ENCODE measurements around the gene IGF1R. TPM values are rescaled to one million over a fixed set of nuclear protein-coding genes. Genes with fewer than 3 reads are reported as not detected.

Gene IGF1R
- total RNA-seq, 4 donors from 2014 or later: 49.4 to 239 (median 109) TPM

GRCh38 chr15:98713585-98714001 is 65.3 kb downstream of the IGF1R start:
- intact Hi-C loops (cut with DNase I; ENCODE audit: low total_unique reads): no loop called here
- Histone ChIP-seq H3K36me3 (no peaks in the 10 kb centered on the region), H3K9me3 (no peaks in the 10 kb centered on the region), H3K27ac (peak overlapping the region; percentile 39 to 59 (median 51)), H3K4me3 (no peak overlapping the region), H3K27me3 (no peaks in the 10 kb centered on the region), H3K4me1 (peaks cover 9 to 40% (median 25%) of the 10 kb centered on the region in 4 donors)
- DNase-seq: peak; percentile 41
- TF ChIP-seq POLR2A (IDR thresholded peaks at IDR 0.05) (no peak), CTCF (IDR thresholded peaks at IDR 0.05) (no peak), EP300 (IDR thresholded peaks at IDR 0.05; ENCODE audit: low read depth) (no peak), POLR2AphosphoS5 (IDR thresholded peaks at IDR 0.05) (no peak)
- WGBS, 2 donors (ENCODE audit: low coverage in 1 of 2): 24% methylated on average over 3 of the region's 3 CpGs; no CpG with 5 or more reads in 1 of the 2 donors
- in situ Hi-C loops (cut with MboI; ENCODE audit: low pct_ligation_motif_present in 1 of 4, low pct_unique_long_range_greater_than_20kb in 1 of 4, low sequenced_read_pairs in 3 of 4): no loop called here

- WGBS, 2 donors (ENCODE audit: low coverage in 1 of 2): 76 to 80% methylated on average over 1 to 7 of the region's 7 CpGs
- Histone ChIP-seq H3K27me3 (no peaks in the 10 kb centered on the region), H3K27ac (peak overlapping the region; percentile 39 to 59 (median 51)), H3K9me3 (no peaks in the 10 kb centered on the region), H3K4me3 (no peak overlapping the region), H3K36me3 (no peaks in the 10 kb centered on the region), H3K4me1 (peaks cover 12 to 35% (median 28%) of the 10 kb centered on the region in 4 donors)
- DNase-seq: no peak
- TF ChIP-seq POLR2AphosphoS5 (IDR thresholded peaks at IDR 0.05) (no peak), CTCF (IDR thresholded peaks at IDR 0.05) (no peak), POLR2A (IDR thresholded peaks at IDR 0.05) (no peak), EP300 (IDR thresholded peaks at IDR 0.05; ENCODE audit: low read depth) (no peak)
- in situ Hi-C loops (cut with MboI; ENCODE audit: low pct_ligation_motif_present in 1 of 4, low pct_unique_long_range_greater_than_20kb in 1 of 4, low sequenced_read_pairs in 3 of 4) (no loop called here), intact Hi-C loops (cut with DNase I; ENCODE audit: low total_unique reads) (no loop called here)
Measured at GRCh38 chr15:98714922-98715321, 66.6 kb downstream of the IGF1R start.

- H3K9me3 ChIP-seq: no peaks in the 10 kb centered on the region
- intact Hi-C loops (cut with DNase I; ENCODE audit: low total_unique reads): no loop called here
- WGBS, 2 donors (ENCODE audit: low coverage in 1 of 2): 79 to 80% methylated on average over 7 of the region's 7 CpGs
- no peaks in the 10 kb centered on the region for H3K36me3 ChIP-seq
- H3K4me1 ChIP-seq: peaks cover 12 to 36% (median 28%) of the 10 kb centered on the region in 4 donors
- H3K27me3 ChIP-seq: no peaks in the 10 kb centered on the region
- no peak overlapping the region for H3K4me3 ChIP-seq
- in situ Hi-C loops (cut with MboI; ENCODE audit: low pct_ligation_motif_present in 1 of 4, low pct_unique_long_range_greater_than_20kb in 1 of 4, low sequenced_read_pairs in 3 of 4): no loop called here
- H3K27ac ChIP-seq: peak overlapping the region; percentile 10 to 59 (median 51)
- peak; percentile 27 for TF ChIP-seq EP300 (IDR thresholded peaks at IDR 0.05; ENCODE audit: low read depth)
- no peak for TF ChIP-seq POLR2A (IDR thresholded peaks at IDR 0.05)
- no peak for DNase-seq
Measured at GRCh38 chr15:98715401-98715800, 67.1 kb downstream of the IGF1R start.

GRCh38 chr15:98715890-98716443 is 67.6 kb downstream of the IGF1R start:
- Histone ChIP-seq H3K4me3 (no peak overlapping the region), H3K4me1 (peaks cover 12 to 36% (median 28%) of the 10 kb centered on the region in 4 donors), H3K36me3 (no peaks in the 10 kb centered on the region), H3K27ac (peak overlapping the region; percentile 6 to 59 (median 20)), H3K9me3 (no peaks in the 10 kb centered on the region), H3K27me3 (no peaks in the 10 kb centered on the region)
- TF ChIP-seq POLR2AphosphoS5 (IDR thresholded peaks at IDR 0.05): no peak
- TF ChIP-seq CTCF (IDR thresholded peaks at IDR 0.05): no peak
- TF ChIP-seq EP300 (IDR thresholded peaks at IDR 0.05; ENCODE audit: low read depth): no peak
- TF ChIP-seq POLR2A (IDR thresholded peaks at IDR 0.05): no peak
- intact Hi-C loops (cut with DNase I; ENCODE audit: low total_unique reads) (no loop called here), in situ Hi-C loops (cut with MboI; ENCODE audit: low pct_ligation_motif_present in 1 of 4, low pct_unique_long_range_greater_than_20kb in 1 of 4, low sequenced_read_pairs in 3 of 4) (no loop called here)
- 70 to 81% methylated on average over 5 to 9 of the region's 9 CpGs for WGBS, 2 donors (ENCODE audit: low coverage in 1 of 2)
- DNase-seq: no peak

- intact Hi-C loops (cut with DNase I; ENCODE audit: low total_unique reads): no loop called here
- no peaks in the 10 kb centered on the region for H3K36me3 ChIP-seq
- peaks cover 12 to 36% (median 28%) of the 10 kb centered on the region in 4 donors for H3K4me1 ChIP-seq
- in situ Hi-C loops (cut with MboI; ENCODE audit: low pct_ligation_motif_present in 1 of 4, low pct_unique_long_range_greater_than_20kb in 1 of 4, low sequenced_read_pairs in 3 of 4): no loop called here
- no peak overlapping the region for H3K27ac ChIP-seq
- TF ChIP-seq POLR2AphosphoS5 (IDR thresholded peaks at IDR 0.05): no peak
- TF ChIP-seq EP300 (IDR thresholded peaks at IDR 0.05; ENCODE audit: low read depth): no peak
- TF ChIP-seq CTCF (IDR thresholded peaks at IDR 0.05): no peak
- no peak for TF ChIP-seq POLR2A (IDR thresholded peaks at IDR 0.05)
- no peak for DNase-seq
- H3K9me3 ChIP-seq: no peaks in the 10 kb centered on the region
- no peak overlapping the region for H3K4me3 ChIP-seq
- no peaks in the 10 kb centered on the region for H3K27me3 ChIP-seq
- 88 to 94% methylated on average over 5 of the region's 5 CpGs for WGBS, 2 donors (ENCODE audit: low coverage in 1 of 2)
Measured at GRCh38 chr15:98717371-98717770, 69.0 kb downstream of the IGF1R start.

All from transverse colon (tissue), 4 donors.